IMR-90 (cell line): Measurements from ENCODE around the gene FADS2. TPM values are rescaled to one million over a fixed set of nuclear protein-coding genes. Genes with fewer than 3 reads are reported as not detected.

ENCODE experiments used
- ATAC-seq: fragments of 200-7000 bp; cut with Tn5 transposase; 2 replicates; pipeline ENCODE4 v1.9.1; 2020; ENCODE audit warnings: low read depth, mild to moderate bottlenecking, moderate library complexity
- BruUV-seq: library from RNA; stranded (reverse); fragments of 400-500 nt; replicated peaks from 2 replicates; lab custom pipeline; 2021; lab: Mats Ljungman, UMichigan
- CTCF ChIA-PET: fragments of 300-600 bp; formaldehyde crosslinking; extraction: SDS; loops from one replicate; lab custom pipeline; 2021; ENCODE audit warnings: antibody characterized with exemption; lab: Yijun Ruan, JAX
- POLR2A ChIA-PET: fragments of 300-600 bp; sonication (Branson Sonifier 250); formaldehyde crosslinking; loops from one replicate; lab custom pipeline; 2022; ENCODE audit warnings: antibody characterized with exemption; ENCODE audit not compliant: unreplicated experiment; lab: Charles Lee
- DNase-seq: peaks from one replicate; pipeline ENCODE4 v3.0.0; 2013
- H2AFZ ChIP-seq: replicated peaks from 2 replicates; pipeline ENCODE3; 2013; ENCODE audit warnings: low read length, mild to moderate bottlenecking; ENCODE audit not compliant: poor library complexity
- H2AK5ac ChIP-seq: 2 replicates; pipeline ENCODE4 v1.6.1; 2013; ENCODE audit warnings: low read depth, low read length, inconsistent platforms
- H2AK9ac ChIP-seq: replicated peaks from 2 replicates; pipeline ENCODE3; 2013; ENCODE audit warnings: mild to moderate bottlenecking, low read depth, low read length, moderate library complexity; ENCODE audit not compliant: poor library complexity
- H2BK120ac ChIP-seq: 2 replicates; pipeline ENCODE4 v1.6.1; 2013; ENCODE audit warnings: low read depth, low read length, inconsistent platforms
- H2BK15ac ChIP-seq: 3 replicates; pipeline ENCODE4 v1.6.1; 2013; ENCODE audit warnings: low read depth, low read length, inconsistent platforms
- H2BK20ac ChIP-seq: 2 replicates; pipeline ENCODE4 v1.6.1; 2013; ENCODE audit warnings: low read depth, mild to moderate bottlenecking, inconsistent platforms, low read length, moderate library complexity
- H2BK5ac ChIP-seq: 2 replicates; pipeline ENCODE4 v1.6.1; 2013; ENCODE audit warnings: mild to moderate bottlenecking, low read depth, low read length, inconsistent platforms; ENCODE audit not compliant: poor library complexity, severe bottlenecking
- H3K14ac ChIP-seq: replicated peaks from 2 replicates; pipeline ENCODE4 v1.6.1; 2013; ENCODE audit warnings: low read depth, low read length, inconsistent platforms
- H3K18ac ChIP-seq: 2 replicates; pipeline ENCODE4 v1.6.1; 2013; ENCODE audit warnings: low read depth, low read length, control low read depth
- H3K23ac ChIP-seq: 2 replicates; pipeline ENCODE4 v1.6.1; 2013; ENCODE audit warnings: low read depth, low read length, inconsistent platforms
- H3K27ac ChIP-seq: 2 replicates; pipeline ENCODE4 v1.5.1; 2013; ENCODE audit warnings: mild to moderate bottlenecking, control low read depth, low read length; ENCODE audit not compliant: insufficient read depth
- H3K27me3 ChIP-seq: 2 replicates; pipeline ENCODE4 v1.6.1; 2013; ENCODE audit warnings: low read length; ENCODE audit not compliant: control insufficient read depth, insufficient read depth
- H3K36me3 ChIP-seq: 2 replicates; pipeline ENCODE4 v1.6.1; 2013; ENCODE audit warnings: low read length, mixed read lengths; ENCODE audit not compliant: control insufficient read depth, insufficient read depth
- H3K4ac ChIP-seq: 2 replicates; pipeline ENCODE4 v1.6.1; 2013; ENCODE audit warnings: low read depth, low read length, inconsistent platforms
- H3K4me1 ChIP-seq: 2 replicates; pipeline ENCODE4 v1.6.1; 2013; ENCODE audit warnings: low read length, mixed read lengths; ENCODE audit not compliant: control insufficient read depth, insufficient read depth
- H3K4me2 ChIP-seq: 2 replicates; pipeline ENCODE4 v1.6.1; 2013; ENCODE audit warnings: low read depth, mild to moderate bottlenecking, control low read depth, low read length, moderate library complexity
- H3K4me3 ChIP-seq: 2 replicates; pipeline ENCODE4 v1.5.1; 2013; ENCODE audit warnings: low read depth, mild to moderate bottlenecking, control low read depth, low read length, moderate library complexity; ENCODE audit not compliant: insufficient read depth
- H3K56ac ChIP-seq: 2 replicates; pipeline ENCODE4 v1.6.1; 2013; ENCODE audit warnings: low read length, inconsistent platforms; ENCODE audit not compliant: insufficient read depth; ENCODE audit errors: extremely low read depth
- H3K79me1 ChIP-seq, 2 experiments: 2 replicates each; pipeline ENCODE4 v1.6.1; 2013; ENCODE audit warnings: low read length in 2 of 2, inconsistent platforms in 1 of 2, low read depth in 1 of 2
- H3K9ac ChIP-seq: 2 replicates; pipeline ENCODE4 v1.6.1; 2013; ENCODE audit warnings: low read depth, low read length, control low read depth
- H3K9me1 ChIP-seq: 2 replicates; pipeline ENCODE4 v1.6.1; 2013; ENCODE audit warnings: low read length, inconsistent platforms; ENCODE audit not compliant: insufficient read depth
- H3K9me3 ChIP-seq: 2 replicates; pipeline ENCODE4 v1.6.1; 2013; ENCODE audit warnings: low read length; ENCODE audit not compliant: control insufficient read depth, insufficient read depth
- H4K20me1 ChIP-seq: 2 replicates; pipeline ENCODE4 v1.6.1; 2013; ENCODE audit warnings: low read length, inconsistent platforms; ENCODE audit not compliant: insufficient read depth
- H4K5ac ChIP-seq: 2 replicates; pipeline ENCODE4 v1.6.1; 2013; ENCODE audit warnings: mild to moderate bottlenecking, low read depth, low read length, control low read depth
- H4K8ac ChIP-seq, 2 experiments: 2 replicates each; pipeline ENCODE4 v1.6.1; 2013; ENCODE audit warnings: low read depth in 2 of 2, low read length in 2 of 2, control low read depth in 1 of 2, inconsistent platforms in 1 of 2
- H4K91ac ChIP-seq: 2 replicates; pipeline ENCODE4 v1.6.1; 2013; ENCODE audit warnings: low read depth, low read length, inconsistent platforms; ENCODE audit not compliant: insufficient read depth
- CEBPB ChIP-seq: IDR thresholded peaks from 2 replicates; pipeline ENCODE4 v1.6.1; 2012; ENCODE audit warnings: low read depth, low read length, improper control_type of control experiment
- ELK1 ChIP-seq: fragments of 150-350 bp; IDR thresholded peaks from 2 replicates; pipeline ENCODE4 v1.6.1; 2016; ENCODE audit warnings: low read depth, mild to moderate bottlenecking, low read length, moderate library complexity, borderline replicate concordance
- POLR2A ChIP-seq: IDR thresholded peaks from 2 replicates; pipeline ENCODE4 v1.6.1; 2012; ENCODE audit warnings: mild to moderate bottlenecking, low read depth, low read length
- WGBS, 2 experiments: methylation state at CpG; one replicate each; pipeline versions ENCODE4 v1.1.5 to v1.1.7; 2013; ENCODE audit warnings: missing lambda C conversion rate in 2 of 2; ENCODE audit not compliant: insufficient read length in 1 of 2; ENCODE audit errors: extremely low coverage in 2 of 2; 5-methylcytosine and 5-hydroxymethylcytosine counted together
- dilution Hi-C: fragments of 300-500 bp; cut with HindIII; formaldehyde crosslinking; loops from one replicate; pipeline ENCODE4 v1.14.3; 2018; ENCODE audit warnings: low sequenced_read_pairs; ENCODE audit not compliant: unreplicated experiment
- in situ Hi-C: fragments of 300-500 bp; cut with MboI; formaldehyde crosslinking; loops from 3 replicates; pipeline ENCODE4 v1.14.3; 2019; ENCODE audit warnings: low sequenced_read_pairs, inconsistent platforms, mixed read lengths
- intact Hi-C: fragments of 100-400 bp; cut with micrococcal nuclease; formaldehyde crosslinking; loops from 2 replicates; pipeline ENCODE4 v1.10.0; 2022
- polyA plus RNA-seq, 3 experiments: library from polyadenylated mRNA; depleted of rRNA; stranded (reverse); fragments of >200 nt; gene quantifications; 2 replicates each; pipeline ENCODE4 v1.2.3, GENCODE V29; 2012; ENCODE audit warnings: low replicate concordance in 1 of 3
- total RNA-seq: library from RNA; depleted of rRNA; stranded (reverse); fragments of >200 nt; gene quantifications from 2 replicates; pipeline ENCODE4 v1.2.3, GENCODE V29; 2012

Gene FADS2
- total and polyA plus RNA-seq, 2 of the 4 experiments (the other 2 are of a cell fraction) = 33.3 to 88.4 TPM

GRCh38 chr11:61830237-61831105, 2.4 kb downstream of the FADS2 start:
- intact Hi-C loops (no loop called here), in situ Hi-C loops (no loop called here), dilution Hi-C loops (no loop called here)
- ChIA-PET CTCF (no interaction called here), POLR2A (no interaction called here)
- Histone ChIP-seq H3K4me1 (peaks cover 18% of the 10 kb centered on the region; the same call in 1 of the 2 replicates), H3K9ac (peak overlapping the region; percentile 24; the same call in 1 of the 2 replicates), H4K20me1 (peaks cover 44% of the 10 kb centered on the region; the same call in 1 of the 2 replicates), H3K4ac (peak overlapping the region; percentile 76; the same call in 1 of the 2 replicates), H2BK5ac (no peak overlapping the region), H2AK9ac (no peak overlapping the region), H3K56ac (no peak overlapping the region), H3K9me1 (peaks cover 24% of the 10 kb centered on the region), H3K4me2 (peak overlapping the region; percentile 91), H2BK15ac (no peak overlapping the region; the same call in 2 of the 3 replicates), H2BK20ac (no peak overlapping the region), H3K9me3 (no peaks in the 10 kb centered on the region), H3K14ac (peak overlapping the region; percentile 66; the same call in 1 of the 2 replicates), H3K18ac (peak overlapping the region; percentile 51), H2AK5ac (peak overlapping the region; percentile 80; the same call in 1 of the 2 replicates), H3K36me3 (no peaks in the 10 kb centered on the region), H3K4me3 (no peak overlapping the region), H4K91ac (peak overlapping the region; percentile 79; the same call in 1 of the 2 replicates), H4K5ac (peak overlapping the region; percentile 27; the same call in 1 of the 2 replicates), H3K27me3 (no peaks in the 10 kb centered on the region), H3K27ac (peak overlapping the region; percentile 71), H2AFZ (no peak overlapping the region), H3K23ac (peak overlapping the region; percentile 32; the same call in 1 of the 2 replicates), H3K79me1 (peaks cover 22 to 78% of the 10 kb centered on the region in 2 experiments), H4K8ac (peak overlapping the region; percentile 39 to 77; a peak in 3 of 4 replicates), H2BK120ac (peak overlapping the region; percentile 66; the same call in 1 of the 2 replicates)
- ATAC-seq (no peak; the same call in 1 of the 2 replicates), DNase-seq (peak; percentile 28)
- BruUV-seq = no TSS peak
- TF ChIP-seq ELK1 = no peak
- TF ChIP-seq POLR2A = no peak
- TF ChIP-seq CEBPB = peak; percentile 55
- WGBS, 2 experiments = 20% methylated on average over 1 of the region's 8 CpGs; no CpG with 5 or more reads in 1 of the 2 experiments
